H9 (cell line): ENCODE results near the gene CAB39L. TPM values are rescaled to one million over a fixed set of nuclear protein-coding genes. Genes with fewer than 3 reads are reported as not detected.
A peak's percentile ranks its signal among the peaks of the same experiment; 100 is the strongest.

Source experiments
- DNase-seq: peaks from one replicate; pipeline ENCODE4 v3.0.0-alpha.2; 2017
- H2AFZ ChIP-seq: one replicate; pipeline ENCODE4 v1.6.1; 2013; ENCODE audit warnings: mild to moderate bottlenecking, low read length, control low read depth, moderate library complexity
- H2AK5ac ChIP-seq: 2 replicates; pipeline ENCODE4 v1.6.1; 2013; ENCODE audit warnings: low read length, control low read depth, mixed read lengths; ENCODE audit not compliant: insufficient read length
- H2BK120ac ChIP-seq: one replicate; pipeline ENCODE4 v1.6.1; 2013; ENCODE audit warnings: low read depth, mild to moderate bottlenecking, low read length, control low read depth, inconsistent platforms; ENCODE audit not compliant: poor library complexity, severe bottlenecking
- H2BK12ac ChIP-seq: 2 replicates; pipeline ENCODE4 v1.6.1; 2013; ENCODE audit warnings: low read length, control low read depth, mixed read lengths, low read depth; ENCODE audit not compliant: insufficient read length
- H2BK15ac ChIP-seq: 2 replicates; pipeline ENCODE4 v1.6.1; 2013; ENCODE audit warnings: low read depth, low read length, control low read depth
- H2BK20ac ChIP-seq: one replicate; pipeline ENCODE4 v1.6.1; 2013; ENCODE audit warnings: low read depth, mild to moderate bottlenecking, low read length, control low read depth, inconsistent platforms; ENCODE audit not compliant: poor library complexity, severe bottlenecking
- H2BK5ac ChIP-seq: 2 replicates; pipeline ENCODE4 v1.6.1; 2013; ENCODE audit warnings: low read length, control low read depth, mixed read lengths; ENCODE audit not compliant: insufficient read length
- H3K14ac ChIP-seq: 2 replicates; pipeline ENCODE4 v1.6.1; 2013; ENCODE audit warnings: low read length, control low read depth; ENCODE audit not compliant: insufficient read depth
- H3K18ac ChIP-seq: 2 replicates; pipeline ENCODE4 v1.6.1; 2013; ENCODE audit warnings: low read depth, mild to moderate bottlenecking, mixed read lengths, low read length, control low read depth; ENCODE audit not compliant: insufficient read length
- H3K23ac ChIP-seq: 2 replicates; pipeline ENCODE4 v1.6.1; 2013; ENCODE audit warnings: low read length, control low read depth, mixed read lengths, low read depth; ENCODE audit not compliant: insufficient read length
- H3K23me2 ChIP-seq: 2 replicates; pipeline ENCODE4 v1.6.1; 2013; ENCODE audit warnings: low read depth, mild to moderate bottlenecking, mixed read lengths, low read length, control low read depth; ENCODE audit not compliant: insufficient read length, poor library complexity, severe bottlenecking
- H3K27ac ChIP-seq: 2 replicates; pipeline ENCODE4 v1.5.1; 2013; ENCODE audit warnings: low read length, control low read depth, mixed read lengths, low read depth; ENCODE audit not compliant: insufficient read length
- H3K27me3 ChIP-seq: 2 replicates; pipeline ENCODE4 v1.6.1; 2013; ENCODE audit warnings: low read length, control low read depth, inconsistent platforms; ENCODE audit not compliant: insufficient read depth
- H3K4ac ChIP-seq: 2 replicates; pipeline ENCODE4 v1.6.1; 2013; ENCODE audit warnings: low read depth, mild to moderate bottlenecking, control low read depth, inconsistent platforms, low read length, moderate library complexity
- H3K4me1 ChIP-seq: 2 replicates; pipeline ENCODE4 v1.6.1; 2013; ENCODE audit warnings: low read length, control low read depth, inconsistent platforms; ENCODE audit not compliant: insufficient read depth
- H3K4me2 ChIP-seq: 2 replicates; pipeline ENCODE4 v1.6.1; 2013; ENCODE audit warnings: low read length, control low read depth, mixed read lengths; ENCODE audit not compliant: insufficient read length, insufficient read depth
- H3K56ac ChIP-seq: 2 replicates; pipeline ENCODE4 v1.6.1; 2013; ENCODE audit warnings: low read depth, mild to moderate bottlenecking, mixed read lengths, low read length, control low read depth; ENCODE audit not compliant: insufficient read length
- H3K79me1 ChIP-seq: 2 replicates; pipeline ENCODE4 v1.6.1; 2013; ENCODE audit warnings: low read depth, mild to moderate bottlenecking, moderate library complexity, low read length, control low read depth, inconsistent platforms; ENCODE audit not compliant: insufficient read depth, poor library complexity, severe bottlenecking
- H3K79me2 ChIP-seq: 2 replicates; pipeline ENCODE4 v1.6.1; 2013; ENCODE audit warnings: low read length, control low read depth, inconsistent platforms; ENCODE audit not compliant: insufficient read depth
- H3K9ac ChIP-seq: 2 replicates; pipeline ENCODE4 v1.6.1; 2013; ENCODE audit warnings: low read length, control low read depth, mixed read lengths; ENCODE audit not compliant: insufficient read length; ENCODE audit errors: extremely low read depth
- H3K9me3 ChIP-seq: one replicate; pipeline ENCODE4 v1.6.1; 2013; ENCODE audit warnings: low read depth, low read length, inconsistent platforms; ENCODE audit not compliant: control insufficient read depth
- H3T11ph ChIP-seq: one replicate; pipeline ENCODE4 v1.6.1; 2013; ENCODE audit warnings: mild to moderate bottlenecking, low read length, control low read depth, inconsistent platforms
- H4K20me1 ChIP-seq: one replicate; pipeline ENCODE4 v1.6.1; 2013; ENCODE audit not compliant: control insufficient read depth, insufficient read length, insufficient read depth
- H4K5ac ChIP-seq: 2 replicates; pipeline ENCODE4 v1.6.1; 2013; ENCODE audit warnings: low read depth, mild to moderate bottlenecking, mixed read lengths, low read length, control low read depth; ENCODE audit not compliant: insufficient read length
- H4K8ac ChIP-seq: replicated peaks from 2 replicates; pipeline ENCODE4 v1.6.1; 2013; ENCODE audit warnings: low read length, control low read depth, mixed read lengths, low read depth; ENCODE audit not compliant: insufficient read length
- H4K91ac ChIP-seq: 2 replicates; pipeline ENCODE4 v1.6.1; 2013; ENCODE audit warnings: low read depth, mild to moderate bottlenecking, moderate library complexity, mixed read lengths, low read length, control low read depth; ENCODE audit not compliant: insufficient read length
- H3K27ac Mint-ChIP-seq, 3 experiments: 2 replicates in 2 of 3; 3 replicates in 1 of 3; pipeline ENCODE4 v1.8.0; 2020 to 2021; ENCODE audit warnings: mixed read lengths in 3 of 3, mild to moderate bottlenecking in 1 of 3, moderate library complexity in 1 of 3
- H3K27me3 Mint-ChIP-seq: 2 replicates; pipeline ENCODE4 v1.8.0; 2021; ENCODE audit warnings: low read depth, mild to moderate bottlenecking, moderate library complexity, mixed read lengths
- H3K36me3 Mint-ChIP-seq, 3 experiments: 2 replicates in 2 of 3; 3 replicates in 1 of 3; pipeline ENCODE4 v1.8.0; 2020 to 2021; ENCODE audit warnings: low read depth in 3 of 3, mixed read lengths in 3 of 3; ENCODE audit not compliant: insufficient read depth in 1 of 3
- H3K4me1 Mint-ChIP-seq, 2 experiments: 2 replicates each; pipeline ENCODE4 v1.8.0; 2020; ENCODE audit warnings: mixed read lengths in 2 of 2
- H3K4me3 Mint-ChIP-seq, 2 experiments: 2 replicates in 1 of 2; 3 replicates in 1 of 2; pipeline ENCODE4 v1.8.0; 2020 to 2021; ENCODE audit warnings: mild to moderate bottlenecking in 2 of 2, mixed read lengths in 2 of 2, moderate library complexity in 1 of 2
- H3K9me3 Mint-ChIP-seq, 2 experiments: 2 replicates in 1 of 2; 3 replicates in 1 of 2; pipeline ENCODE4 v1.8.0; 2020; ENCODE audit warnings: mild to moderate bottlenecking in 2 of 2, mixed read lengths in 2 of 2, moderate library complexity in 1 of 2
- CTCF ChIP-seq: fragments of 200-600 bp; sonication (generic); conservative IDR thresholded peaks from 3 replicates; pipeline ENCODE4 v1.8.0; 2021; ENCODE audit warnings: antibody characterized with exemption, mild to moderate bottlenecking
- WGBS: extraction: QIAGEN DNeasy Blood & Tissue Kit; methylation state at CpG from one replicate; pipeline ENCODE4 v1.1.7; 2013; ENCODE audit warnings: missing lambda C conversion rate, low lambda C conversion rate, mixed read lengths; ENCODE audit not compliant: insufficient read length; ENCODE audit errors: extremely low coverage; 5-methylcytosine and 5-hydroxymethylcytosine counted together
- total RNA-seq: library from RNA; stranded (reverse); gene quantifications from 2 replicates; pipeline ENCODE4 v1.2.1, GENCODE V29; 2021

The CAB39L gene
- total RNA-seq, 1 experiment from 2014 or later = 6.0 TPM

- no peak overlapping the region for H4K8ac ChIP-seq
- H3K4ac ChIP-seq = no peak overlapping the region
- no peak overlapping the region for H3T11ph ChIP-seq
- no peak overlapping the region for H2BK120ac ChIP-seq
- H3K4me1 ChIP-seq = no peaks in the 10 kb centered on the region
- peak overlapping the region; percentile 35 for H3K9ac ChIP-seq
- H3K79me2 ChIP-seq = no peaks in the 10 kb centered on the region
- no peak for DNase-seq
- Mint-ChIP-seq H3K9me3 (no peaks in the 10 kb centered on the region; a peak in 2 of 5 replicates), H3K27ac (peak overlapping the region; percentile 32 to 76 (median 66); a peak in 6 of 7 replicates), H3K4me1 (peaks cover 13 to 26% of the 10 kb centered on the region in 2 experiments; a peak in 3 of 4 replicates), H3K27me3 (no peaks in the 10 kb centered on the region), H3K4me3 (peak overlapping the region; percentile 93), H3K36me3 (peaks cover 0 to 1% (median 0%) of the 10 kb centered on the region in 3 experiments; a peak in 2 of 7 replicates)
- H2AFZ ChIP-seq = no peak overlapping the region
- H4K5ac ChIP-seq = no peak overlapping the region
- H3K23ac ChIP-seq = no peak overlapping the region
- no peaks in the 10 kb centered on the region for H3K9me3 ChIP-seq
- H2AK5ac ChIP-seq = no peak overlapping the region
- no peak overlapping the region for H3K27ac ChIP-seq
- no peaks in the 10 kb centered on the region for H3K27me3 ChIP-seq
- no peak overlapping the region for H3K14ac ChIP-seq
- no peak overlapping the region for H2BK12ac ChIP-seq
- H2BK5ac ChIP-seq = no peak overlapping the region
- peak overlapping the region; percentile 83 for H3K4me2 ChIP-seq
- no peaks in the 10 kb centered on the region for H3K79me1 ChIP-seq
- H3K18ac ChIP-seq = no peak overlapping the region
- H3K23me2 ChIP-seq = peaks cover 13% of the 10 kb centered on the region
- WGBS = no CpG with 5 or more reads among the region's 29 CpGs
- H2BK20ac ChIP-seq = no peak overlapping the region
- H4K20me1 ChIP-seq = no peaks in the 10 kb centered on the region
- H2BK15ac ChIP-seq = no peak overlapping the region
- no peak overlapping the region for H3K56ac ChIP-seq
- H4K91ac ChIP-seq = no peak overlapping the region
- no peak for TF ChIP-seq CTCF
These were observed 896 bp upstream of the CAB39L start for GRCh38 chr13:49444524-49445395.
